Prostate gland (tissue), 2 donors: Measurements from ENCODE around the gene DDX41. TPM values are rescaled to one million over a fixed set of nuclear protein-coding genes. Genes with fewer than 3 reads are reported as not detected.
A peak's percentile ranks its signal among the peaks of the same experiment; 100 is the strongest.

Source experiments
- DNase-seq: peaks from one replicate; pipeline ENCODE4 v3.0.0-alpha.2; 2019; ENCODE audit warnings: low spot score
- H3K27ac ChIP-seq, 2 donors: fragments of 200-600 bp; sonication (generic); 2 replicates each; pipeline ENCODE4 v1.5.1; 2017 to 2019
- H3K27me3 ChIP-seq: fragments of 200-600 bp; sonication (generic); replicated peaks from 2 replicates; pipeline ENCODE4 v1.5.1; 2019; ENCODE audit not compliant: insufficient read depth
- H3K36me3 ChIP-seq, 2 donors: fragments of 200-600 bp; sonication (generic); 1 replicate in 1 of 2; 2 replicates in 1 of 2; pipeline versions ENCODE4 v1.5.1 to v1.8.1; 2017 to 2019
- H3K4me1 ChIP-seq: fragments of 200-600 bp; sonication (generic); replicated peaks from 2 replicates; pipeline ENCODE4 v1.5.1; 2019
- H3K4me3 ChIP-seq, 2 donors: fragments of 200-600 bp; sonication (generic); 2 replicates each; pipeline ENCODE4 v1.5.1; 2017 to 2019
- H3K9me3 ChIP-seq: fragments of 200-600 bp; sonication (generic); 2 replicates; pipeline ENCODE4 v1.5.1; 2017
- POLR2A ChIP-seq: fragments of 450-650 bp; IDR thresholded peaks from one replicate; pipeline ENCODE4 v1.6.1; 2016; ENCODE audit warnings: antibody characterized with exemption, mild to moderate bottlenecking
- POLR2AphosphoS5 ChIP-seq: sonication (generic); formaldehyde crosslinking; IDR thresholded peaks from one replicate; pipeline ENCODE4 v1.6.1; 2017; ENCODE audit warnings: antibody characterized with exemption
- WGBS: methylation state at CpG from one replicate; pipeline ENCODE4 v1.1.5; 2018; 5-methylcytosine and 5-hydroxymethylcytosine counted together
- intact Hi-C: fragments of 100-400 bp; cut with DNase I; formaldehyde crosslinking; loops from one replicate; pipeline ENCODE4 v1.14.2; 2022
- total RNA-seq, 2 donors: library from RNA; depleted of rRNA; stranded (reverse); fragments of >200 nt; gene quantifications; one replicate each; pipeline ENCODE4 v1.1.0, GENCODE V29; 2016
- TF ChIP-seq, protein P1 (sequence below), 4 experiments: fragments of 200-600 bp in 2 of 4; fragments of 450-650 bp in 2 of 4; sonication (generic) in 2 of 4; IDR thresholded peaks; 1 replicate in 3 of 4; 2 replicates in 1 of 4; pipeline ENCODE4 v1.5.1; 2016 to 2019; ENCODE audit warnings: antibody characterized with exemption in 4 of 4, mild to moderate bottlenecking in 2 of 4, moderate library complexity in 2 of 4

The DDX41 gene
- total RNA-seq, 2 donors from 2014 or later: 126 to 139 TPM

DNA sequence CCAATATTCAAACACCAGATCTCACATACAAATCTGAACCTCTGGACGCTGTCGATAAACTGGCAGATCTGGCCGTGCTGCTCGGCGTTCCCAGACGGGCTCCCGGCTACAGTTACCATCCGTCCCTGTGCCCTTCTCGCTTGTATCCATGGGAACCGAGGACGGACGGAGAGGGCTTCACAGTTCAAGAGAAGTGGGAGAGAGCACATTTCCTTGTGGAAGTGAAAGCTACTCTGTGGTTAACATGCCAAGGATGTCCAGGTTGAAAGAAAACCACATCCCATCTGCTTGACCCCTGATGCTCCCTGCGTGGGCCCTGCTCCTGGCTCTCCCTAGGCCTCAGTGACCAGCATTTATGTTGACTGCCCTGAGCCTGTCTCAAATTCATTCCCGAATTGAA is 37.0 kb downstream of the DDX41 start:
- Histone ChIP-seq H3K27ac (peak overlapping the region; percentile 55 to 67), H3K4me1 (peaks cover 13% of the 10 kb centered on the region), H3K27me3 (no peaks in the 10 kb centered on the region), H3K4me3 (no peak overlapping the region), H3K36me3 (no peaks in the 10 kb centered on the region), H3K9me3 (no peaks in the 10 kb centered on the region)
- TF ChIP-seq POLR2AphosphoS5 (no peak), POLR2A (no peak)
- TF ChIP-seq, protein P1, sequence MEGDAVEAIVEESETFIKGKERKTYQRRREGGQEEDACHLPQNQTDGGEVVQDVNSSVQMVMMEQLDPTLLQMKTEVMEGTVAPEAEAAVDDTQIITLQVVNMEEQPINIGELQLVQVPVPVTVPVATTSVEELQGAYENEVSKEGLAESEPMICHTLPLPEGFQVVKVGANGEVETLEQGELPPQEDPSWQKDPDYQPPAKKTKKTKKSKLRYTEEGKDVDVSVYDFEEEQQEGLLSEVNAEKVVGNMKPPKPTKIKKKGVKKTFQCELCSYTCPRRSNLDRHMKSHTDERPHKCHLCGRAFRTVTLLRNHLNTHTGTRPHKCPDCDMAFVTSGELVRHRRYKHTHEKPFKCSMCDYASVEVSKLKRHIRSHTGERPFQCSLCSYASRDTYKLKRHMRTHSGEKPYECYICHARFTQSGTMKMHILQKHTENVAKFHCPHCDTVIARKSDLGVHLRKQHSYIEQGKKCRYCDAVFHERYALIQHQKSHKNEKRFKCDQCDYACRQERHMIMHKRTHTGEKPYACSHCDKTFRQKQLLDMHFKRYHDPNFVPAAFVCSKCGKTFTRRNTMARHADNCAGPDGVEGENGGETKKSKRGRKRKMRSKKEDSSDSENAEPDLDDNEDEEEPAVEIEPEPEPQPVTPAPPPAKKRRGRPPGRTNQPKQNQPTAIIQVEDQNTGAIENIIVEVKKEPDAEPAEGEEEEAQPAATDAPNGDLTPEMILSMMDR (IDR thresholded peaks at IDR 0.05): no peak
- intact Hi-C loops: no loop called here
- 17% methylated on average over 14 of the region's 14 CpGs for WGBS
- no peak for DNase-seq

DNA sequence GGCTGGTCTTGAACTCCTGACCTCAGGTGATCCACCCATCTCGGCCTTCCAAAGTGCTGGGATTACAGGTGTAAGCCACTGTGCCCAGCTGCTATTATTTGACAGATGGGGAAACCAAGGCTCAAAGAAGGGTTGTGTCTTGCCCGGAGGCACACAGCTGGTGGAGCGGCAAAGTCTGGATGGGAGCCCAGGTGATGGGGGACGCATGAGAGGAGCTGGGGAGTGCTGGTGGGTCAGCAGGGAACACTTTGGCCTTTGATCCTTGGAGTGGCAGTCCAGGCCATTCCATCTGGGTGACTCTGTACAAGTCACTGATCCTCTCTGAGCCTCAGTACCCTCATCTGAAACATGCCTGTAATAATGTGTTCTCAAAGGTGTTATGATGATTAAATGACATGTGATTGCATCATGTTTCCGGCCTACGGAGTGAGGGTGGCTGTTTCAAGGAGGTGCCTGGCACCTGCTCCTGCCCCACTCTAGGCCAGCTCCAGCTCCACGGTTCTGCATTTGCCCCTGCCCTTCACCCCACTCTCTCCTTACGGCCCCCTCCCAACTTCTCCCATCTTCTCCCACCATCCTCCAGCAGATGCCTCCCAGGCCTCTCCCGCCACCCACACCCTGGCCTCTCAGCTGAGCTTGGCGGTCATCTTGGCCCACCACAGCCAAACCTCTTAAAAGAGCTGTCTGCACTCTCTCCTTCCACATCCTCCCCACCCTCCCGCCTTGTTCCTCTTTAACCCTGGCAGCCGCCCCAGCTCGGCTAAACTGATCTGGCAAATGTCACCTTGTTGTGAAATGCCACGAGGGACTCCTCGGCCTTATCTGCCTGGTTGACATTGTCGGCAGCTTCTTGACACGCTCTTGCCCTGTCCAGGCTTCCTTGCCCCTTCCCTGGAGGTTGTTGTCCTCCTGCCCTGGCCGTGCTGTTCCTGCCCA is 37.8 kb downstream of the DDX41 start:
- no peaks in the 10 kb centered on the region for H3K36me3 ChIP-seq
- no peak overlapping the region for H3K4me3 ChIP-seq
- intact Hi-C loops: no loop called here
- no peaks in the 10 kb centered on the region for H3K9me3 ChIP-seq
- H3K4me1 ChIP-seq: peaks cover 13% of the 10 kb centered on the region
- H3K27me3 ChIP-seq: no peaks in the 10 kb centered on the region
- TF ChIP-seq, protein P1 (IDR thresholded peaks at IDR 0.05): no peak
- no peak for TF ChIP-seq POLR2A
- peak; percentile 58 for TF ChIP-seq POLR2AphosphoS5
- peak overlapping the region; percentile 55 to 67 for H3K27ac ChIP-seq
- peak; percentile 82 for DNase-seq
- WGBS: 18% methylated on average over 18 of the region's 18 CpGs

DNA sequence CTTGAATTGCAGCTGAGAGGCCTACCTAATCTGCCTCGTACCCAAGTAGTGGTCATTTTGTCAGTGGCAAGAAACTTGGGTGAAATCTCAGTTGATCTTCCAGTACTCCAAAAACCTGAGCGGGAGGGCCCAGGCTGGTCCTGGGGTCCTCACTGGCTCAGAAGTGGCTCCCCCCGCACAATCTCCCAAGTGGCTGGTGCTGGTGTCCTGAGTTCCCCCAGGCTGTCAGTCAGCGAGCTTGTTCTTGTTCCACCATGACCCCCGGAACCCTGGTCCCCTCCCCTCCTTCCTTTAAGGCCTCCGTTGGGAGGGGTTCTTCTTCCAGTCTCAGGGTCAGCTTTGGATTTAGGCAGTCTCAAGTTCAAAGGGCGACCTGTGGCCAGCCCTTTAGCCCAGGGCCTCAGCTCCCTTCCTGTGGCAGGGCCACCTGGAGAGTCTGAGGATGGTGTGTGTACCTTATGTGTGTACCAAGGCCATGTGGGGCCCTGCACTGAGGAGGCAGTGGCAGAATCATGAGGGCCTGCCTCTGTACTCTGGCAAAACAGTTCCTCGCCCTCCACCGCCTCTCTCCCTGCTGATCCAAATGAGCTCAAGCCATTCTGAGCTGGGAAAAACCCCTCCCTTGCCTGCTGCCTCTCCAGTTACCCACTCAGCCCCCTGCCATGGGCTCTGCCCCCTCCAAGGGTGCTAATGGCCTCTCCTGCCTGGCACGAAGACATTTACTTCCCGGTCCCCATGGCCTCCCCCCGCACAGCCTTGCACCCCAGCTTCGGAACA is 38.9 kb downstream of the DDX41 start:
- intact Hi-C loops: no loop called here
- Histone ChIP-seq H3K36me3 (no peaks in the 10 kb centered on the region), H3K4me3 (no peak overlapping the region), H3K9me3 (no peaks in the 10 kb centered on the region), H3K4me1 (peaks cover 13% of the 10 kb centered on the region), H3K27ac (peak overlapping the region in 1 of 2 donors; percentile 67), H3K27me3 (no peaks in the 10 kb centered on the region)
- WGBS: 81% methylated on average over 13 of the region's 13 CpGs
- no peak for DNase-seq
- TF ChIP-seq POLR2A: no peak
- TF ChIP-seq, protein P1 (IDR thresholded peaks at IDR 0.05): no peak
- TF ChIP-seq POLR2AphosphoS5: no peak

DNA sequence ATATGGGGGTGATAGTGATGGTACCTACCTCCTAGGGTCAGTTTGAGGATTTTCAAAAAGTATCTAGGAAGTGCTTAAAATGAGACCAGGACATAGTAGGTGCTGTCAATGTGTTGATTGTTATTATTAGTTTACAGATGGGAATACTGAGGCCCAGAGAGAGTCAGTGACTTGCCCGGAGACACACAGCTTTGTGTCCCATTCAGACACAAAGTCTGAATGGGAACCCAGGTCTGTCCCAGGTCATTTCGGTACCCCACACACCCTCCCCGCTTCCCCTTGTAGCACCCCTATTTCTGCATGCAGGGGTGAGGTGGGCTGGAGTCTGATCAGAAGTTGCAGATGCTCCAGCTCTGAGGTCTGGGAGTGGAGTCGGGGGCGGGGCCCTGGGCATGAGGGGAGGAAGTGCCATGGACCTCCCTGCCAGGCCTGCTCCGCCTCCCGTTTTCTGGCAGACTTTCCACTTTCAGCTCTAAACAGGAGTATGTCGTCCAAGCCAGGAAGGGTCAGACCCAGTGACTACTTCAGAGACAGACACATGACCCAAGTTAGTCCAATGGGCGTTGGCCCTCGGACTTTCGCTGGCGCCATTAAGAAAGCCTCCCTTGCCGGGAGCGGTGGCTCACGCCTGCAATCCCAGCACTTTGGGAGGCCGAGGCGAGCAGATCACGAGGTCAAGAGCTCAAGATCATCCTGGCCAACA is 40.1 kb downstream of the DDX41 start:
- Histone ChIP-seq H3K27me3 (no peaks in the 10 kb centered on the region), H3K4me3 (no peak overlapping the region), H3K4me1 (peaks cover 24% of the 10 kb centered on the region), H3K27ac (no peak overlapping the region), H3K9me3 (no peaks in the 10 kb centered on the region), H3K36me3 (no peaks in the 10 kb centered on the region)
- 75% methylated on average over 18 of the region's 18 CpGs for WGBS
- peak; percentile 7 for TF ChIP-seq POLR2AphosphoS5
- TF ChIP-seq POLR2A: no peak
- DNase-seq: no peak
- intact Hi-C loops: no loop called here
